ENCODE measurements around the gene AKAP1. TPM values are rescaled to one million over a fixed set of nuclear protein-coding genes. Genes with fewer than 3 reads are reported as not detected.

AKAP1 gene
- total RNA-seq, 6 experiments from 2014 or later, result 31.2 to 58.5 (median 43.1) TPM

DNA sequence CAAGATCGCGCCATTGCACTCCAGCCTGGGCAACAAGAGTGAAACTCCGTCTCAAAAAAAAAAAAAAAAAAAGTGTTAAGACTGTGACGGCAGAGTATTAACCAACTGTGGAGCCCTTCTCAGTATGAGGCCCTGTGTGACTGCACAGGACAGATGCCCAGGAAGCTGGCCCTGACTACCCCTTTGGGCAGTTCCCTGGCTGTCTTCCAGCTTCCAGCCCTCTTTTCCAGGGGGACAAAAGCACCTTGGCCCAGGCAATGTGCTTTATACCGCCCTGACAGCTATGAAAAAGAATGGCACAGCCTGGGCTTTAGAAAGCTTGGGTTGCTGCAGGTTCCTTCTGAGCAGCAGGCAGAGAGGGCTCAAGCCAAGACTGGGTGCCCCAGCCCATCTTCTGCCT is 61.2 kb downstream of the AKAP1 start:
- Histone ChIP-seq H3K27ac (no peak overlapping the region), H3K4me3 (no peak overlapping the region), H3K9me3 (no peaks in the 10 kb centered on the region), H3K4me1 (no peaks in the 10 kb centered on the region), H3K36me3 (no peaks in the 10 kb centered on the region), H3K27me3 (no peaks in the 10 kb centered on the region)
- ATAC-seq (no peak), DNase-seq (no peak)
- intact Hi-C loops (cut with DNase I), result no loop called here
- WGBS (ENCODE audit: insufficient coverage, low coverage, low lambda C conversion rate, missing lambda C conversion rate), result 100% methylated on average over 2 of the region's 5 CpGs
- TF ChIP-seq, protein P1, sequence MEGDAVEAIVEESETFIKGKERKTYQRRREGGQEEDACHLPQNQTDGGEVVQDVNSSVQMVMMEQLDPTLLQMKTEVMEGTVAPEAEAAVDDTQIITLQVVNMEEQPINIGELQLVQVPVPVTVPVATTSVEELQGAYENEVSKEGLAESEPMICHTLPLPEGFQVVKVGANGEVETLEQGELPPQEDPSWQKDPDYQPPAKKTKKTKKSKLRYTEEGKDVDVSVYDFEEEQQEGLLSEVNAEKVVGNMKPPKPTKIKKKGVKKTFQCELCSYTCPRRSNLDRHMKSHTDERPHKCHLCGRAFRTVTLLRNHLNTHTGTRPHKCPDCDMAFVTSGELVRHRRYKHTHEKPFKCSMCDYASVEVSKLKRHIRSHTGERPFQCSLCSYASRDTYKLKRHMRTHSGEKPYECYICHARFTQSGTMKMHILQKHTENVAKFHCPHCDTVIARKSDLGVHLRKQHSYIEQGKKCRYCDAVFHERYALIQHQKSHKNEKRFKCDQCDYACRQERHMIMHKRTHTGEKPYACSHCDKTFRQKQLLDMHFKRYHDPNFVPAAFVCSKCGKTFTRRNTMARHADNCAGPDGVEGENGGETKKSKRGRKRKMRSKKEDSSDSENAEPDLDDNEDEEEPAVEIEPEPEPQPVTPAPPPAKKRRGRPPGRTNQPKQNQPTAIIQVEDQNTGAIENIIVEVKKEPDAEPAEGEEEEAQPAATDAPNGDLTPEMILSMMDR (IDR thresholded peaks at IDR 0.05), result no peak
- no peak for TF ChIP-seq POLR2A (IDR thresholded peaks at IDR 0.05)

DNA sequence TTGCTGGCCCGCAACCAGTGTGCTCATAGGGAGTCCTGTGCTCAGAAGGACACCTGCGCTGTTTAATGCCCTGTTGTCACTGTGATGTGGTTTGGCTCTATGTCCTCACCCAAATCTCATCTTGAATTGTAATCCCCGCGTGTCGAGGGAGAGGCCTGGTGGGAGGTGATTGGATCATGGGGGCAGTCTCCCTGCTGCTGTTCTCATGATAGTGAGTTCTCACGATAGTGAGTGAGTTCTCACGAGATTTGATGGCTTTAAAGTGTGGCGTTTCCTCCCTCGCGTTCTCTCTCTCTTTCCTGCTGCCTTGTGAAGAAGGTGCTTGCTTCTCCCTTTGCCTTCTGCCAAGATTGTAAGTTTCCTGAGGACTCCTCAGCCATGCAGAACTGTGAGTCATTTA is 66.8 kb downstream of the AKAP1 start:
- TF ChIP-seq, protein P1 (IDR thresholded peaks at IDR 0.05), result no peak
- no peak for TF ChIP-seq POLR2A (IDR thresholded peaks at IDR 0.05)
- Histone ChIP-seq H3K9me3 (no peaks in the 10 kb centered on the region), H3K27me3 (no peaks in the 10 kb centered on the region), H3K36me3 (no peaks in the 10 kb centered on the region), H3K4me3 (no peak overlapping the region), H3K4me1 (no peaks in the 10 kb centered on the region), H3K27ac (no peak overlapping the region)
- WGBS (ENCODE audit: insufficient coverage, low coverage, low lambda C conversion rate, missing lambda C conversion rate), result 75% methylated on average over 5 of the region's 10 CpGs
- intact Hi-C loops (cut with DNase I), result no loop called here
- ATAC-seq, result no peak
- DNase-seq, result no peak

DNA sequence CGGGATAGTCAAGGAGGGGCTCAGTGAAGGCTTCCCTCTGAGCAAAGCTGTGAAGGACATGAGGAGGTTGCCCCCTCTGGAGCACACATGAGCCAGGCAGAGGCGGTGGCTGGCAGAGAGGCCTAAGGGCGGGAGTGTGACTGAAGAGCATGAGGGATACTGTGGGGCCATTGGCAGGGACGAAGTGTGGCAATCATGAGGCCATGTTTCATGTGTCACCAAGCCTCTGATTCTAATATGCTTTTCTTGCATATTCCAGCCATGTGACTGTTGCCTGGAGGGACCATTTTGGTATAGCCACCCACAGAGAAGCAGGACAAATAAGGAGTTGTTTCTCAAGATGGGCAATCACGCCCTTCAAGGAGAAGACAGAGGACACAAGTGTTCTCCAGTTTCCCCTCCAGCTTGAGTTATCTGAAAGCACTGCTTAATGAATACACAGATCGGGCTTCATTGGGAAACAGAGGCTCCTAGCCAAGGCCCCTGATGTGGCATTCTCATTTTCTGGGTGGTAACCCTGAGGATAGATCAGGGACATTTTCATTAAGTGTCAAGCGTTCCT is 68.0 kb downstream of the AKAP1 start:
- WGBS (ENCODE audit: insufficient coverage, low coverage, low lambda C conversion rate, missing lambda C conversion rate), result 78% methylated on average over 6 of the region's 7 CpGs
- no peak for DNase-seq
- no peak overlapping the region for H3K27ac ChIP-seq

GRCh38 chr17:57154921-57155320 is 69.9 kb downstream of the AKAP1 start:
- intact Hi-C loops (cut with DNase I), result no loop called here
- no peaks in the 10 kb centered on the region for H3K4me1 ChIP-seq
- TF ChIP-seq, protein P1 (IDR thresholded peaks at IDR 0.05), result no peak
- no peak for TF ChIP-seq POLR2A (IDR thresholded peaks at IDR 0.05)
- no peaks in the 10 kb centered on the region for H3K36me3 ChIP-seq
- no peak for DNase-seq
- ATAC-seq, result no peak
- H3K9me3 ChIP-seq, result no peaks in the 10 kb centered on the region
- H3K27ac ChIP-seq, result no peak overlapping the region
- WGBS (ENCODE audit: insufficient coverage, low coverage, low lambda C conversion rate, missing lambda C conversion rate), result 60% methylated on average over 1 of the region's 2 CpGs
- no peaks in the 10 kb centered on the region for H3K27me3 ChIP-seq
- no peak overlapping the region for H3K4me3 ChIP-seq

More for the DNA sequence above, 68.0 kb downstream of the AKAP1 start:
- Histone ChIP-seq H3K27me3 (no peaks in the 10 kb centered on the region), H3K36me3 (no peaks in the 10 kb centered on the region), H3K9me3 (no peaks in the 10 kb centered on the region), H3K4me3 (no peak overlapping the region), H3K4me1 (no peaks in the 10 kb centered on the region)
- no peak for ATAC-seq
- TF ChIP-seq, protein P1 (IDR thresholded peaks at IDR 0.05), result no peak
- TF ChIP-seq POLR2A (IDR thresholded peaks at IDR 0.05), result no peak
- intact Hi-C loops (cut with DNase I), result no loop called here

DNA sequence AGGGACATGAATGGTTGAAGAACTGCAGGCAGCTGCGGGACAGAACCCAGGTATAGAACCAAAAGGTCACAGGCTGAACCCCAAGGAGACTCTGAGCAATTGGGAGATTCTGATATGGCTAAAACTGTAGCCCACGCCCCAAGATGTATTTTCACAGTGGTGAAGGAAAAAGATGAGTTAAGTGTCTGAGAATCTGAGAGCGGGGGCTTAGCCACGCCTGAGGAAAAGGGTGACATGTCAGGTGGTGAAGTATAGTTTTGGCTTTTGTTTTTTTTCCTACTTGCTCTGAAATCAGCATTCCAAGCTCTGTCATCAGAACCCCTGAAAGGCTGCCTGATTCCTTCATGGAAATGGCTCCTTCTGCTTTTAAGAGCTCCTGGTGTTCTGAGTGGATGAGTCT is 73.3 kb downstream of the AKAP1 start:
- 76% methylated on average over 3 of the region's 4 CpGs for WGBS (ENCODE audit: insufficient coverage, low coverage, low lambda C conversion rate, missing lambda C conversion rate)
- no peak for ATAC-seq
- Histone ChIP-seq H3K27me3 (no peaks in the 10 kb centered on the region), H3K4me1 (no peaks in the 10 kb centered on the region), H3K9me3 (no peaks in the 10 kb centered on the region), H3K4me3 (no peak overlapping the region), H3K36me3 (no peaks in the 10 kb centered on the region), H3K27ac (no peak overlapping the region)
- intact Hi-C loops (cut with DNase I), result no loop called here
- DNase-seq, result no peak
- no peak for TF ChIP-seq POLR2A (IDR thresholded peaks at IDR 0.05)
- TF ChIP-seq, protein P1 (IDR thresholded peaks at IDR 0.05), result no peak

Data from right lobe of liver (tissue), 6 donors.